Measurements from ENCODE around the gene PARS2. TPM values are rescaled to one million over a fixed set of nuclear protein-coding genes. Genes with fewer than 3 reads are reported as not detected.

Gene PARS2
- total RNA-seq, 2 donors from 2014 or later = 3.9 to 4.0 TPM

DNA sequence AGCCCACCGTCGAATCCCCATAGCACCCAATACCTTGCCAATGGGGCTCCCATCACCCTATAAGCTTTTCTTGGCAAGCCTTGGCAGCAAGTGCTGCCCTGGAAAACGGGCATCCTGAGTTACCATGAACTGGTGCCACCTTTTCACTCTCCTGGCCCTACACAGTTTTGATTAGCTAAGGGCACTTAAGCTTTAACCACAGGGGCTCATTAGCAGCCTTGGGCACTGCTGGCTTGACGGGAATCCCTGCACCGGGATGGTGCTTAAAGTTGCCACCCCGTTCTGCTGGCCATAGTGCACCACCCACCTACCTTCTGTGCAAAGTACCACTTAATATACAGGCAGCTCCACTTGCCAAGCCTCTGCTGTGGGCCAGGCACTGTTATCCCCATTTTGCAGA is 13.7 kb downstream of the PARS2 start:
- H3K27me3 ChIP-seq = no peaks in the 10 kb centered on the region
- no peaks in the 10 kb centered on the region for H3K9me3 ChIP-seq
- H3K36me3 ChIP-seq = no peaks in the 10 kb centered on the region
- no peak overlapping the region for H3K4me3 ChIP-seq
- H3K27ac ChIP-seq = no peak overlapping the region
- no peaks in the 10 kb centered on the region for H3K4me1 ChIP-seq
- no peak for DNase-seq (ENCODE audit: low spot score)
- TF ChIP-seq, protein P1, sequence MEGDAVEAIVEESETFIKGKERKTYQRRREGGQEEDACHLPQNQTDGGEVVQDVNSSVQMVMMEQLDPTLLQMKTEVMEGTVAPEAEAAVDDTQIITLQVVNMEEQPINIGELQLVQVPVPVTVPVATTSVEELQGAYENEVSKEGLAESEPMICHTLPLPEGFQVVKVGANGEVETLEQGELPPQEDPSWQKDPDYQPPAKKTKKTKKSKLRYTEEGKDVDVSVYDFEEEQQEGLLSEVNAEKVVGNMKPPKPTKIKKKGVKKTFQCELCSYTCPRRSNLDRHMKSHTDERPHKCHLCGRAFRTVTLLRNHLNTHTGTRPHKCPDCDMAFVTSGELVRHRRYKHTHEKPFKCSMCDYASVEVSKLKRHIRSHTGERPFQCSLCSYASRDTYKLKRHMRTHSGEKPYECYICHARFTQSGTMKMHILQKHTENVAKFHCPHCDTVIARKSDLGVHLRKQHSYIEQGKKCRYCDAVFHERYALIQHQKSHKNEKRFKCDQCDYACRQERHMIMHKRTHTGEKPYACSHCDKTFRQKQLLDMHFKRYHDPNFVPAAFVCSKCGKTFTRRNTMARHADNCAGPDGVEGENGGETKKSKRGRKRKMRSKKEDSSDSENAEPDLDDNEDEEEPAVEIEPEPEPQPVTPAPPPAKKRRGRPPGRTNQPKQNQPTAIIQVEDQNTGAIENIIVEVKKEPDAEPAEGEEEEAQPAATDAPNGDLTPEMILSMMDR (IDR thresholded peaks at IDR 0.05) = no peak

DNA sequence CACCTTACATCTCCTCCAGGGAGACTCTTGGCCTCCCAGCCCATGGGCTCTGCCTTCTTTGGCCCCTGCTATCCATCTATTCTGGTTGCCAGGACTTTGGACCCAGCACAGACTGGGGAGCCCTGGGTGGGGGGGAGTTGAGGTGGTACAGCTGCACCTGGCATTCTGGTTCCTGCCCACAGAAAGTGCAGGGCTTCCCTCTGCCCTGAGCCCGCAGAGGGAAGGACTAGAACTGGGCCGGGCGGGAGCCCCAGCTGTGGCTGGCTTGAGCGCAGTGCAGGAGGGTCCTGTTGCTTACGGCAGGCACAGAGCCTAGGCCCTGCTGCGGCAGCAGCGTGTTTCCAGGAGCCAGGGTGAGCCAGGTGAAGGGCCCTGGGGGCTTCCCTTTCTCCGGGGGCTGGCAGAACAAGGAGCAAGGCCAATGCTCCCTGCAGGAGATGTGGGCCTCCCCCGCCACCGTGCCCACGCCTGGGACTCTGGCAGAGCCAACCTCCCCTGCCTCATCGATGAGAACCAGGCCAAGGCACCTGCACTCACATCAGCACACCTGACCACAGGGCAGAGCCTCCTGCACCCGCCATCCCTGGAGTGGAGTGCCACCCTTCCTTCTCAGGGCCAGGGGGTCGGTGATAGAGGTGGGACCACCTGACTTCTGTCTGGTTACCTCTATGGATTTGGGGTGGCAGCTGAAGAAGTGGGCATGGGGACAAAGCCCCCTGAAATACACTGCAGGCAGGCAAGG is 16.1 kb downstream of the PARS2 start:
- TF ChIP-seq, protein P1 (IDR thresholded peaks at IDR 0.05) = no peak
- Histone ChIP-seq H3K27me3 (no peaks in the 10 kb centered on the region), H3K4me3 (no peak overlapping the region), H3K4me1 (no peaks in the 10 kb centered on the region), H3K9me3 (no peaks in the 10 kb centered on the region), H3K27ac (no peak overlapping the region), H3K36me3 (no peaks in the 10 kb centered on the region)
- DNase-seq (ENCODE audit: low spot score) = no peak

- no peak overlapping the region for H3K4me3 ChIP-seq
- no peak for DNase-seq (ENCODE audit: low spot score)
- no peaks in the 10 kb centered on the region for H3K4me1 ChIP-seq
- H3K36me3 ChIP-seq = peaks cover 20% of the 10 kb centered on the region
- no peak overlapping the region for H3K27ac ChIP-seq
- TF ChIP-seq, protein P1 (IDR thresholded peaks at IDR 0.05) = no peak
- H3K9me3 ChIP-seq = no peaks in the 10 kb centered on the region
- H3K27me3 ChIP-seq = no peaks in the 10 kb centered on the region
These were observed 18.5 kb downstream of the PARS2 start for GRCh38 chr1:54745864-54746263.

DNA sequence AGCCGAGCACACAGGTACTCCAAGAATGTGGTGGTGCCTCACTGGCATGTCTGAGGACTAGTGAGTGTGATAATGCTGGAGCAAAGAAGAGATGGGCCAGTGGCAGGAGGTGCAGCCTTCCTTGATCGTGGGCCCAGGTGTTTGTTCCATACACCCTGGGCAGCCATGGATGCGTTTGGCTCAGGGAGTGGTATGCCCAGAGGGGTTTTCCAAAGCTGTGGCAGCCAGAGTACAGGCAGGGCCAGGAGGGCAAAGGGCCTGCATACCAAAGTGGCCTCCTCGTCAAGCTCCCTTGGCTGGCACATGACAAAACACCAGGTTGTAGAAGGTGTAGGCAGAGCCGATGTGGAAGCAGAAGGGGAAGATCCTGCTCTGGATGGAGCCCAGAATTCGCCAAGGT is 19.0 kb downstream of the PARS2 start:
- TF ChIP-seq, protein P1 (IDR thresholded peaks at IDR 0.05) = no peak
- Histone ChIP-seq H3K4me3 (no peak overlapping the region), H3K36me3 (peaks cover 24% of the 10 kb centered on the region), H3K4me1 (no peaks in the 10 kb centered on the region), H3K9me3 (no peaks in the 10 kb centered on the region), H3K27me3 (no peaks in the 10 kb centered on the region), H3K27ac (no peak overlapping the region)
- DNase-seq (ENCODE audit: low spot score) = no peak

DNA sequence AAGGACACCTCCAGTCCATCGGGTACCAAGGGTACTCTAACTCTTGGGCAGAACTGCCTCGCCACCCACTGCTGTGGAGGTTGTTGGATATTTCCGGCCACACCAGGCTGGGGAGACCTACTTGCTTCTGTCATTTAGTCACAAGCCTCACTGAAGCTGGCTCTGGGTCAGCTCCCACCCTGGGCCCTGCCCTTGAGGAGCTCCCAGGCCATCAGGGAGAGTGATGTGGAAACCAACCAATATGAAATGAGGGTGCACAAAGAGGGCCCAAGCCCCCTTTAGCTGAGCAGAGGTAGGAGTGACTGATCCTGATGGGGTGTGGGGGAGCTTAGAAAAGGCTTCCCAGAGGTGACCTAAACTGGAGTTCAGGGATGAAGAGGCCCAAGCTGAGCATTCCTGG is 19.6 kb downstream of the PARS2 start:
- TF ChIP-seq, protein P1 (IDR thresholded peaks at IDR 0.05) = no peak
- H3K4me1 ChIP-seq = no peaks in the 10 kb centered on the region
- H3K27ac ChIP-seq = no peak overlapping the region
- no peaks in the 10 kb centered on the region for H3K9me3 ChIP-seq
- no peak overlapping the region for H3K4me3 ChIP-seq
- H3K27me3 ChIP-seq = no peaks in the 10 kb centered on the region
- H3K36me3 ChIP-seq = peaks cover 30% of the 10 kb centered on the region
- no peak for DNase-seq (ENCODE audit: low spot score)
